ENCODE measurements around the gene PTPRG. TPM values are rescaled to one million over a fixed set of nuclear protein-coding genes. Genes with fewer than 3 reads are reported as not detected.

Gene PTPRG
- total and polyA plus RNA-seq, 4 donors, result 3.6 to 35.6 (median 8.1) TPM

- no peak overlapping the region for H3K4me3 ChIP-seq (ENCODE audit: low read depth in 1 of 3, low read length in 3 of 3)
- TF ChIP-seq FOXA2 (IDR thresholded peaks at IDR 0.05), result no peak
- TF ChIP-seq ATF3 (IDR thresholded peaks at IDR 0.05), result no peak
- TF ChIP-seq NR2F2 (IDR thresholded peaks at IDR 0.05), result no peak
- no peak for TF ChIP-seq HNF4A (conservative IDR thresholded peaks at IDR 0.05)
- TF ChIP-seq GABPA (IDR thresholded peaks at IDR 0.05 in 1 of 2, conservative IDR thresholded peaks at IDR 0.05 in 1 of 2), result no peak
- no peak for TF ChIP-seq JUND (IDR thresholded peaks at IDR 0.05)
- TF ChIP-seq RAD21 (IDR thresholded peaks at IDR 0.05), result no peak
- TF ChIP-seq SP1 (IDR thresholded peaks at IDR 0.05), result no peak
- no peak for TF ChIP-seq TAF1 (conservative IDR thresholded peaks at IDR 0.05)
- TF ChIP-seq YY1 (IDR thresholded peaks at IDR 0.05), result no peak
- TF ChIP-seq EGR1 (IDR thresholded peaks at IDR 0.05; ENCODE audit: low read depth in 2 of 2), result no peak
- no peak for TF ChIP-seq ZBTB33 (IDR thresholded peaks at IDR 0.05)
- no peak for TF ChIP-seq REST (IDR thresholded peaks at IDR 0.05)
- no peak for TF ChIP-seq MAX (IDR thresholded peaks at IDR 0.05)
- TF ChIP-seq CTCF (IDR thresholded peaks at IDR 0.05; ENCODE audit: low read depth, low read length, missing input control), result no peak
- TF ChIP-seq FOXA1 (IDR thresholded peaks at IDR 0.05), result no peak
- no peak for TF ChIP-seq RXRA (IDR thresholded peaks at IDR 0.05)
- no peaks in the 10 kb centered on the region for H3K9me3 ChIP-seq (ENCODE audit: control insufficient read depth in 4 of 4, low read length in 3 of 4)
- 97% methylated on average over 5 of the region's 5 CpGs for WGBS
- no peaks in the 10 kb centered on the region for H3K27me3 ChIP-seq (ENCODE audit: control insufficient read depth in 4 of 4, insufficient read depth in 4 of 4, low read length in 3 of 4)
- no peak overlapping the region for H3K9ac ChIP-seq (ENCODE audit: low read depth in 1 of 2, low read length in 2 of 2)
- DNase-seq (ENCODE audit: low spot score), result no peak
- no peaks in the 10 kb centered on the region for H3K36me3 ChIP-seq (ENCODE audit: control insufficient read depth in 4 of 4, insufficient read depth in 3 of 4, low read depth in 1 of 4, low read length in 3 of 4)
- H3K27ac ChIP-seq (ENCODE audit: low read depth in 1 of 2, low read length in 2 of 2), result no peak overlapping the region
- H3K4me1 ChIP-seq (ENCODE audit: control insufficient read depth in 4 of 4, insufficient read depth in 4 of 4, low read length in 3 of 4), result peaks cover 0 to 5% (median 2%) of the 10 kb centered on the region in 4 donors
Observed at GRCh38 chr3:62090519-62090918, 529.1 kb downstream of the PTPRG start.

- whole genome bisulfite sequencing, result 91% methylated on average over 8 of the region's 8 CpGs
- peaks cover 0 to 4% (median 1%) of the 10 kb centered on the region in 4 donors for H3K4me1 ChIP-seq (ENCODE audit: control insufficient read depth in 4 of 4, insufficient read depth in 4 of 4, low read length in 3 of 4)
- no peak overlapping the region for H3K4me3 ChIP-seq (ENCODE audit: low read depth in 1 of 3, low read length in 3 of 3)
- no peak for DNase-seq (ENCODE audit: low spot score)
- H3K9ac ChIP-seq (ENCODE audit: low read depth in 1 of 2, low read length in 2 of 2), result no peak overlapping the region
- no peaks in the 10 kb centered on the region for H3K36me3 ChIP-seq (ENCODE audit: control insufficient read depth in 4 of 4, insufficient read depth in 3 of 4, low read depth in 1 of 4, low read length in 3 of 4)
- H3K9me3 ChIP-seq (ENCODE audit: control insufficient read depth in 4 of 4, low read length in 3 of 4), result no peaks in the 10 kb centered on the region
- no peaks in the 10 kb centered on the region for H3K27me3 ChIP-seq (ENCODE audit: control insufficient read depth in 4 of 4, insufficient read depth in 4 of 4, low read length in 3 of 4)
- H3K27ac ChIP-seq (ENCODE audit: low read depth in 1 of 2, low read length in 2 of 2), result no peak overlapping the region
- TF ChIP-seq ATF3 (IDR thresholded peaks at IDR 0.05) (no peak), YY1 (IDR thresholded peaks at IDR 0.05) (no peak), HNF4A (conservative IDR thresholded peaks at IDR 0.05) (no peak), RAD21 (IDR thresholded peaks at IDR 0.05) (no peak), MAX (IDR thresholded peaks at IDR 0.05) (no peak), REST (IDR thresholded peaks at IDR 0.05) (no peak), NR2F2 (IDR thresholded peaks at IDR 0.05) (no peak), HNF4G (IDR thresholded peaks at IDR 0.05) (no peak), FOXA2 (IDR thresholded peaks at IDR 0.05) (no peak), RXRA (IDR thresholded peaks at IDR 0.05) (no peak)
Observed at GRCh38 chr3:62093025-62093424, 531.7 kb downstream of the PTPRG start.

Measured in liver (tissue), 9 donors.